Glomerular endothelial cell (primary cell): Measurements from ENCODE around the gene YBEY. TPM values are rescaled to one million over a fixed set of nuclear protein-coding genes. Genes with fewer than 3 reads are reported as not detected.
"Not testable (repeated sequence)": the region's sequence is repeated elsewhere in the genome, so short reads cannot be mapped to it uniquely, and the experiment has no call there.

Source experiments
- DNase-seq: peaks from one replicate; pipeline ENCODE4 v3.0.0-alpha.2; 2011; ENCODE audit warnings: low read depth, low spot score; ENCODE audit errors: extremely low read depth
- total RNA-seq: library from RNA; depleted of rRNA; stranded (reverse); fragments of >200 nt; gene quantifications from 2 replicates; pipeline ENCODE4 v1.2.3, GENCODE V29; 2015

YBEY gene, protein sequence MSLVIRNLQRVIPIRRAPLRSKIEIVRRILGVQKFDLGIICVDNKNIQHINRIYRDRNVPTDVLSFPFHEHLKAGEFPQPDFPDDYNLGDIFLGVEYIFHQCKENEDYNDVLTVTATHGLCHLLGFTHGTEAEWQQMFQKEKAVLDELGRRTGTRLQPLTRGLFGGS
- total RNA-seq: 12.4 and 16.9 TPM in 2 replicates

DNA sequence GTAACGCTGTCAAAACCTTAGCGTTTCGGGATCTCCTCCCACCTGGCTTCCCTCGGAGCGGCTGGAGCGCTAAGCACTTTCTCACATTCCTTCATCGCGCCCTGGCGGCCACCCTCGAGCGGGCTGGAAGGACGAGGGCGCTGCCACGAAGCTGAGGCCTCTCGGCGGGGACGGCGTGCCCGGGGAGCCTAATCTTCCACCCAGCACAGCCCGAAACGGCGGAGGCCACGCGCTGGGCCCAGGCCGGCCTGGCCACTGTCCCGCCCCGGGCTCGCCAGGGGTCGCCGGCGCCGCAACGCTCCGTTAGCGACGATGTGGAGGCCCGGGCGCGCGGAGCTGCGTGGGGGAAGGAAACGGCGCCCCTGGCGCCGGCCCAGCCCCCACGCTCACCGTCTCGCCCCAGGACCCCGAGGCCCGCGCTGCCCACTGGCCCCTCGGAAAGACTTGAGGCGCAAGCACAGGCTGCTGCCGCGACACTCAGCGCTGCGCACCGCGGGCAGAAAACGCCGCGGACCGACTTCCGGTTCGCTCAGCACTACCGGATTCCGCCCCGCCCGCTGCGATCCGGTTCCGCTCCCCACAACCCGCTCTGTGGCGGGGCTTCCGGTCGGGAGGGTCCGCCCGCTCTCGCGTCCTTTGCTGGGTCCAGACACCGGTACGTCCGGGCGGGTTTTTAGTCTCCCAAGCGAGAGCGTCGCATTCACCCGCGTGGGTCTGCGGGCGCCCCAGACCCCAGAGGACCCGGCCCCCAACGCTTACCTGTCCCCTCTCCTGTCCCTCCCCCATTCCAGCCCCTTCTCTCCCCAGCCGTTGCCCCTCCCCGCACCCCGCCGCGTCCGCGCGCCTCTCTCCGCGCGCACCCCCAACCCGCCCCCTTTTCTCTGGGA, at the start of gene YBEY:
YBEY (plus strand) TSS at position 582 of the 887 bp plus-strand sequence. CDS start 572 bp downstream, outside the sequence.
- DNase-seq: no peak

DNA sequence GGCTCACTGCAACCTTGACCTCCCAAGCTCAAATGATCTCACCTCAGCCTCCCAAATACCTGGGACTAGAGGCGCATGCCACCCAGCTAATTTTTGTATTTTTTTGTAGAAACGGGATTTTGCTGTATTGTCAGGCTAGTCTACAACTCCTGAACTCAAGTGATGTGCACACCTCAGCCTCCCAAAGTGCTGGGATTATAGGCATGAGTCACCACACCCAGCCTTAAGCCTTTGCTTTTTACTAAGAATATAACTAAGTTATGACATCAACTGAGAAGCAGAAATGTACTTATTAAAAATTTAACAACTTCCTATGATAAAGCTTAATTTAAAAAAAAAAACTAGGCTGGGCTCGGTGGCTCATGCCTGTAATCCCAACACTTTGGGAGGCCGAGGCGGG, 48.7 kb upstream of the YBEY start:
- no peak for DNase-seq

DNA sequence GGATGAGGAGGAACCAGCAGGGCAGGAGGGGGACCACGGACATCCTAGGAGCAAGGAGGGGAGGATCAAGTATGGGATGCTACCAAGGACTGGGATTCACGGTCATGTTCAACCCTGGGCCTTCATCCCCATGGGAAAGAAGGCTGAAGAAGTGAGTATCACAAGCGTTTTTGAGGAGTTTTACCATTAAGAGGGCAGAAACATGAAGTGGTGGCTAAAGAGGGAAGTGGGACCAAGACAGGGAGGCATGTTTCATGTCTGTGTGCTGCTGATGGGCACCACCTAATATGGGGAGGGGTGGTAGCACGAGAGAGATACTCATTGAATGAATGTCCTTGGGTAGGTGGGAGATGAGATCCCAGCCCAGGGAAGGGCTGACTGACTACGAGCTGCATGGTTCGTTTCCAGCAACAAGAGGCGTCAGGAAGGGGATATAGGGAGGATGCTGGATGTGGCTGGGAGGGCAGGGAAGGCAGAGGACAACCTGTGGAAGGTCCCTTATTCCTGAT, 46.3 kb upstream of the YBEY start:
- DNase-seq: no peak

DNA sequence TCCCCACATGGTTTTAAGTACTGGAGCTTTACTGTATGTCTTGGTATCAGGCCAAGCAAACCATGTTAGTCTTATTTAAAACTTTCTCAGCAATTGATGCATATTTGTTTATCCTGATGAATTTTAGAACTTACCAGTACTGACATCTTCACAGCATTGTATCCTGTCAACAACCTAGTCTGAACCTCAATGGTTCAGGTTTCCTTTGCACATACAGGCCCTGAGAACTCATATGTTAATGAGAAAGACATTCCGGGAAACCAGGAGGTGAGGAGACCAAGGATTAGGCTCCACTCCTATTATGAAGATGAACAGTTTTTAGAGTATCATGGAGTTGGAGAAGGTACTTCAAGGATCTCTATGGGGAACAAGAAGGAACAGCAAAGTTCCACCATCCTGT, 44.6 kb upstream of the YBEY start:
- DNase-seq: not testable (repeated sequence)

DNA sequence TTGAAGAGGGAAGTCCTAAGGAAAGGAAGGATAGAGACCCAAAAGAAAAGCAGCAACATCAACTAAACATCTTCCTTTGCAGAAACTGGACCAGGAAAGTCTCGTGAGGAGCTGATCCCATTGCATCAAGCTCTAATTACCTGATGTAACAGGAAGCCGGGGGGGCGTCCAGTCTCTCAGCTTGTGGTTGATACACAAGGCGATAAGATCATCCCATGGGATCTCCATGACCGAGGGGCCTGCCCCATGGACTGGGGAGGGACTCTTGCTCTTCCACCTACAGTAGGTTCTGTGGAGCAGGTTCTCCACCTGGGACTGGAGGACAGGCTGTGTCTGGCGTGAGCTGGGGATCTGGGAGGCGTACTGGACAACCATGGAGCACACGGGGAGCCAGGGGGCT, 42.8 kb upstream of the YBEY start:
- no peak for DNase-seq

DNA sequence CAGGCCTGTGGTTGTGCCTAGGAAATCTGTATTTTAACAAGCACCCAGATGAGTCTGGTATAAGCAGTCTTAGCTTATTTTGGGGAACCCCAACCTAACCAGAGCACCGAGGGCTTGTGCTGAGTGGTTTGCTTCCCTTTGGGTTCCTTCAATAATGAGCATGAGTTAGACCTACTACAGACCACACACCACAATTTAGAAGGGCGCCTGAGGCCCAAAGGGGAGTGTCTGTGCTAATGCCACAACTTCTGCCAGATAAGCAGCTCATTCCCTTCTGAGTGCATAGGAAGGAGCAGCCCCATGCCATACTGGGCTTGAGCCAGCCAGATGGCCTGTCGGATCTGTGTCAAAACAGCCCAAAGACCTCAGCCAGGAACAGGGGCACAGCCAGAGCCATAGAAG, 42.2 kb upstream of the YBEY start:
- no peak for DNase-seq

DNA sequence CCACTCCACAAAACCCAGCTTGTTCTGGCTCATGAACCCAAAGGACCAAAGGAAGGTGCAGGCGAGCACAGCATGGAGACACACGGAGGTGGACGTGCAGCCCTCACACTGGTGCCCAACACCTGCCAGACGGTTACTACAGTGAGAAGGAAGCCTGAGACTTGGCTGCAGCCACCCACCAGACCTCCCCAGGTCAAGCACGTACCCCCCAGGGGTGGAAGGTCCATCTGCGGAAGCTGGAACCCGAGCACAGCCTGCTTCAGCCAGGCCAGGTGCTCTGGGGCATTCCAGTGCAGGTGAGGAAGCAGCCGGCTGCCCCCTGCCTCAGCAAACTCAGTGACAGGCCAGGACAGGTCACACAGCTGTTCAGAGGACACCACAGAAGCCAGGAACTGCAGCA, 41.5 kb upstream of the YBEY start:
- DNase-seq: no peak

DNA sequence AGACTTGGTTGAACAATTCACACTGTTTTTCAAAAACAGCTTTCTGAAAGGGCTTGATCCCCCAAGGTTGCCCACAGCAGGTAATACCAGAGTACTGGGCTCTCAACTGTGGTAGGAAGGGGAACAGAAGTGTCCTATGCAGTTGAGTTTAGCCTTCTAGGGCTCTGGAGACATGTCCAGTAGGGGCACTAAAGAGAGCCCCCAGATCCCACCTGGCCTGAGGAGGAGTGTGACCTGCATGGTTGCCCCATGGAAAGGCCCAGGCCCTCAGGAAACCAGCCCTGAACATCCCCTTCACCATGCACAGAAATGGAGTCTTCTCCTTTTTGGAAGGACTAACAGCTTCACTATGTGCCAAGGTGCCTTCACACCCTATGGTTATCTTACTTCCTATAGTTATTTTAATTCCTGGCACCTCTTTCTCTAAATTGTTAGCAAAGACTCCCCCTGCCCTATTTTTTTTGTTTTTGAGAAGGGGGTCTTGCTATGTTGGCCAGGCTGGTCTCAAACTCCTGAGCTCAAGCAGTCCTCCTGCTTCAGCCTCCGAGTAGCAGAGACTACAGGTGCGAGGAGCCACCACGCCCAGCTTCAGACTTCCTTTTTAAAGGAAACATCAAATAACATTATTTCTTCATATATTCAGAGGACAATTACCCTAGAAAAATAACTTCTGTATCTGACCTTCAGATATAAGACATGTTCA, 40.8 kb upstream of the YBEY start:
- DNase-seq: no peak

DNA sequence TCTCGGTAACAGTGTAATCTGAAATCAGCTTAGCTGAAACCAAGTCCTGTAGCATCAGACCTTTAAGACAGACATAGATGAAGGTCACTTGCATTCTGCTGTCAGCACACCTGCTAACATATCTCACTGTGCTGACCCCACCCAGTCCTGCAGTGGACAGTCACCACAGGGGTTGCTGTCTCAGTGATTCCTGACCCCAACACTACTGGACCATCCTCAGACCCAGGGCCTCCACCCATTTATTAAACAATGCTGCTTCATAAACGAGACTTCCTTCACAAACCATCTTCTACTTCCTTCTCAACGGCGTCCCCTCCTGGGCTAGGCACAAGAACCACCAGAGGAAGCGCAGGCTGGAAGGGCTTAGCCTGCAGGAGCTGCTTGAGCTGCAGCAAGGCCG, 39.8 kb upstream of the YBEY start:
- no peak for DNase-seq

DNA sequence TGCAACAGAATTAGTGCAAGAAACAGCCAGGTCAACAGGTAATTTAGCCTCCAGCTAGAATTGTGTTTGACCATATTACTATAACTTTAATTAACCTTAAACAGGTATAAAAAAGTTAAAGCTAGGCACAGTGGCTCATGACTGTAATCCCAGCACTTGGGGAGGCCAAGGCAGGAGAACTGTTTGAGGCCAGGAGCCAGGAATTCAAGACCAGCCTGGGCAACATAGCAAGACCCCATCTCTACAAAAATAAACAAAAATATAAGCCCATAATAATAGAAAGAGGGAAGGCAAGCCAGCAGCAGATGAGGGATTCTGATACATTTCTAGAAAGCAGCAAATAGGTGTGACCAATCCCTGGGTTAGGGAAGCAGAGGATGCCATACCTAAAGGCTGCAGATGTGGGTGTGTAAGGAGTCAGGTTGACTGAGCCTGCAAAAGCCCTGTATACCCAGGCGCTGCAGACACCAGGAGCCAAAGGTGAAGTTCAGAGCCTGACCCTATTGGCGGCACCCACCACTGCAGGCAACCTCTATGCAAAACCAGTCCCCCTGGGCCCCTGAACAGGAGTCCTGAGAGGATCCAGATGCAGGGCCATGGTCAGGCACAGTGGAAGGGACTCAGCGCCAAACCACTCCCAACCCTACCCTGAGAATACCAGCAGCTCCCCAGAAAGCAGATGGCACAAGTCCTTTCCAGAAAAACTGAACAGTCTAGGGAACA, 38.3 kb upstream of the YBEY start:
- DNase-seq: no peak

DNA sequence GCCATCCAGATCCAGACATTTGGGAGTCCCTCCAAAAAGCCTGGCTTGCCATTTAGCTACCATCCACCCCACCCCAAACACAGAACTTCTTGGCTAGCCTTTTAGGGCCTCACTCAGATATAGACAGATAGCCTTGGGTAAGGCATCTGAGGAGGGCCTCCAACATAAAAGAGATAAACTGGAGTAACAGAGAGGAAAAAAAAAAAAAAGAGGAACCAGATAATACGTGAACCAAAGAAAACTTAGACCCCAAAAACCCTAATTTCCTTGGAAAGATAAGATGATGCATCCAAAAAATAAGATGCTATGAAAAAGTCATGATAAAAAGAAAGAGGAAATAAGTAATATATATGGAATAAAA, 37.7 kb upstream of the YBEY start:
- no peak for DNase-seq

DNA sequence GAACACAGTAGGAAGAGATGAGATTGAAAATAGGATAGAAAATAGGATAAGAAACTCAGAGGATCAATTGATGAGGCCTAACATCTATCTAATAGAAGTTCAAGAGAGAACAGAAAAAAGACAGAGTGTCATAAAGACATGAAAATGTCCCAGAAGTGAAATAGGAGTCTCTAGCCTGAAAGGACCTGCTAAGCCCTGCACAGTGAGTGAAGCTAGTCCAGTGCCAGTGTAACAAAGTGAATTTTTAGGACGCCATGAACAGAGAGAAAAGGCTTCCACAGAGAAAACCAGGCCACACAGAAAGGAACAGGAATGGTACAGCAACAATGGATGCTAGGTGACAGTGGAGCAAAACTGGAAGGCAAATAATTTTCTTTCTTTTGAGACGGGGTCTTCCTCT, 37.3 kb upstream of the YBEY start:
- DNase-seq: no peak

DNA sequence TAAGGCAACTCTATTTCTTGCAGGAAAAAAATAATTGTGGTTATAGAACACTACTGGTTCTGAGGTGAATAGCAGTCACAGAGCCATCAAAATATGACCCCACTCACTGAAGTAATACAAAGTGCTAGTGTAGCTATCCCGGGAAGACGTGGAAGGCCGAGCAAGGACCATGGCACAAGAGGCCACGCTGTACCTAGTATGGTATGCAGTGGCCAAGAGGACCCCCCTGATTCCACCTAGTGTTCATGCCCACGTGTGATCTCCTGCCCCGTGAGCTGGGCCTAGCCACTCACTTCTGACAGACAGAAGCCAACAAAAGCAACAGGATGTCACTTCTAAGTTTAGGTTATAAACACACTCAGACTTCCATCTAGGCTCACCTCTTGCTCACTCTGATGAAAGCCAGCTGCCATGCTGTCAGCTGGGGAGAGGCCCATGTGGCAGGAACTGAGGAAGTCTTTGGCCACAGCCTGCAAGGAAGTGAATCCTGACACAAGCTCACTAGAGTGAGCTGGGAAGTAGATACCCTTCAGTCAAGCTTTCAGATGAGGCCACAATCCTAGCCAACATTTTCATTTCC, 35.9 kb upstream of the YBEY start:
- no peak for DNase-seq

DNA sequence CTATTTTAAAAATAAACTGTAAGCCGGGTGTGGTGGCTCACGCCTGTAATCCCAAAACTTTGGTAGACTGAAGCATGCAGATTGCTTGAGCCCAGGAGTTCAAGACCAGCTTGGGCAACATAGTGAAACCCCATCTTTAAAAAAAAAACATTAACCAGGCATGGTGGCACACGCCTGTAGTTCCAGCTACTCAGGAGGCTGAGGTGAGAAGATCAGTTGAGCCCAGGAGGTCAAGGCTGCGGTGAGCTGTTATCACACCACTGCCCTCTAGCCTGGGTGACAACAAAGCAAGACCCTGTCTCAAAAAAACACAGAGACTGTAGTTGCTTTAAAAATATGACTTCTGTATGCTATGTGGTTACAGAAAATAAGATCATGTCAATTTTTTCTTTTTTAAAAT, 33.3 kb upstream of the YBEY start:
- DNase-seq: no peak

DNA sequence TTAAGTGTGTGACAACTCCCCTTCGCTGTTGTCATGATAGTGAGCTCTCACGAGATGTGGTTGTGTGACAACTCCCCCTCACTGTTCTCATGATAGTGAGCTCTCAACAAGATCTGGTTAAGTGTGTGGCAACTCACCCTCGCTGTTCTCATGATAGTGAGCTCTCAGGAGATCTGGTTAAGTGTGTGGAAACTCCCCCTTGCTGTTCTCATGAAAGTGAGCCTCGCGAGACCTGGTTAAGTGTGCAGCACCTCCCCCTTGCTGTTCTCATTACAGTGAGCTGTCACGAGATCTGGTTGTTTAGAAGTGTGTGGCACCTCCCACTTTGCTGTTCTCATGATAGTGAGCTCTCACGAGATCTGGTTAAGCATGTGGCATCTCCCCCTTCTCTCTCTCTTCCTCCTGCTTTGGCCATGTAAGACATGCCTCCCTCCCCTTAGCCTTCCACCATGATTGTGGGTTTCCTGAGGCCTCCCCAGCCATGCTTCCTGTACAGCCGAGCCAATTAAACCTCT, 32.5 kb upstream of the YBEY start:
- no peak for DNase-seq

DNA sequence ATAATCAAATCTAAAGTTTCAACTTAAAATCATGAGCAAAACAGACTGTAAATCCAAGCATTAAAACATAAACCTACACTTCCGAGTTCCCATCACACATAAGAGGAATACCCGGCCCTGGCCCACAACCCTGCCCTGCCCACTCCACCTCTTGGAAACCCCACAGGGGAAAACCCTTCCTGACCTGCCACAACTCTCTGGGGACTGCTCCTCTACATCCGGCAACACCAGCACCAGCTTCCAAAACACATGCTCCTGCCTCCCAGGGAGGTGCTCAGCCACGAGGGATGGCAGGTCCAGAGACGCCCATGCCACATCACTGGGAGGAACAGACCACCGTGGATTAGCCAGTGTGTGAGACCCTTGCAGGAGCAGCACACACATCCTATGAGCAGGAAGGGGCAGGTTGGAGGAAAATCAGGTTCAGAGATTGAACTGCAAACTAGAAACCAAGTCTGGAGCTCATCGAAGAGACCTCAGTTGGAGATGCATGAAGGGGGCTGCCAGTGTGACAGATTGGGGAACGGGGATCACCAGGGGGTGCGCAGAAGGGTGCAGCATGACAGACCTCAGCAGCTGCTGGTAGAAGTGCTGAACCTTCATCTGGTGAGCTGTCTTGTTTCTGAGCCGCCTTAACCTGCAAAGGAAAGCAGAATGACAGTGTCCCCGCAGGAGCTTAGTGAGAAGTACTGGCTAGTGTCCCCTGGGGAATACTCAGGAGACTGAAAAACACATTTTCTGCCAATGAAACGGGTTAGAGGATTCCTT, 31.8 kb upstream of the YBEY start:
- no peak for DNase-seq

DNA sequence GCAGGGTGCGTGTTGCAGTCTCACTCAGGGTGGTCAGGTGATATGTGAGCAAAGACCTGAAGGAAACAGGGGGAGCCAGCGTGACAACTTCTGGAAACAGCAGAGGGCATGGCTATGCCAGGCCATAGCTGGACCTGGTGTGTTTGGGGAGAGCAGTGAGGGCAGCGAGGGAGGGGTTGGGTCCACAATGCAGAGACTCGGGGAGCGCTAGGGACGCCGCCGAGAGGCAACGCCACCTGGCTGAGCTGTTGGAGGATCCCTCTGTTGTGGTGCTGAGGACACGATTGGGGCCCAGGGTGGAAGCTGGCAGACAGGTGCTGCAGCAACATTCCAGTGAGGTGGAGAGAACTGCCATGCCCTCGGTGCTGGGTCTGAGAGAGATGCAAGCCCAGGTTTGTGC, 31.0 kb upstream of the YBEY start:
- DNase-seq: no peak

DNA sequence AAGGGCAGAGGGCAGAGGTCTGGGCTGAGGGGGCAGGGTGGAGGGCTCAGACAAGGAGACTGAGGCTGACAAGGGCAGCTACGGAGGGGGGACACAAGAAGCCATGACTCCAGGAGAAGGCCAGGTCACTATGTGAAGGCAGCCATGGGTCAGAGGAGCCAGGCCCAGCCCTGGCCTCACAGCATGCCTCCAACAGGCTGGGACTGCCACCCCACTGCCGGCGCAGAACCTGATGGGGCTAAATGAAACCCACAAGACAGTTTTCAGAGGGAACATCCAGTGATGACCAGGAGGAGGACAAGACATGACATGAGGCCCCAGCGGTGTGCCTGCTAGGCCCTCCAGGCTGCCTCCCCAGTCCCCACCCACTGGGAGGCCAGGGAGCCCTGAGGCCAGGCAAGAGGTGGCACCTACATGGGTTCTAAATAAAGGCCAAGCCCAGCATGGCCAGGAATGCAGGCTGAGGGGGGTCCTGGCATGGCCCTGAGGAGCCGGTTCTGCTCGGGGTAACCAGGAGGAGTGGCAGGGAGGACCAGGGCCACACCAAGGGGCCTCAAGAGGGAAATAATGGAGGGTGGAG, 30.3 kb upstream of the YBEY start:
- no peak for DNase-seq

DNA sequence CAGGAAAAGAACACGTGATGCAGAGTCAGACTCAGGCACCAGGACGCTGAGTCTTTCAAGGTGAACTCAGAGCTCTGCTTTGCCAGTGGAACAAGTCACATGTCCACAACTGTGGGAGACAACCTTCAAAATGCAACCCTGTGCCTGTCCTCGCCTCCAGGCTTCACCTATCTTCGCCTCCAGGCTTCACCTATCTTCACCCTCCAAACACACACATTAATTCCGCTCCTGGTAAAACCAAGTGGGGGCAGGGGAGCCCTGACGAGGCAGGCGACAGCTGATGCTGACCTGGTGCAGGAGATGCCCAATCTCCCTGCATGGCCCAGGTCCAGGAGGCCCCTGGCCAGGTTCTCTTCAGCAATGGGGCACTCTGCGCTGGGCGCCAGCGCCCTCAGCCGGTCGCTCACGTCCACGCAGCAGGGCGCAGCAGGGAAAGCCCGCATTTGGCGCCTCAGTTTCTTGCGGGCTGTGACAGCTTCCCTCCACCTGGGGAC, 29.6 kb upstream of the YBEY start:
- no peak for DNase-seq
